Measurements from ENCODE around the gene SDF4.

DNA sequence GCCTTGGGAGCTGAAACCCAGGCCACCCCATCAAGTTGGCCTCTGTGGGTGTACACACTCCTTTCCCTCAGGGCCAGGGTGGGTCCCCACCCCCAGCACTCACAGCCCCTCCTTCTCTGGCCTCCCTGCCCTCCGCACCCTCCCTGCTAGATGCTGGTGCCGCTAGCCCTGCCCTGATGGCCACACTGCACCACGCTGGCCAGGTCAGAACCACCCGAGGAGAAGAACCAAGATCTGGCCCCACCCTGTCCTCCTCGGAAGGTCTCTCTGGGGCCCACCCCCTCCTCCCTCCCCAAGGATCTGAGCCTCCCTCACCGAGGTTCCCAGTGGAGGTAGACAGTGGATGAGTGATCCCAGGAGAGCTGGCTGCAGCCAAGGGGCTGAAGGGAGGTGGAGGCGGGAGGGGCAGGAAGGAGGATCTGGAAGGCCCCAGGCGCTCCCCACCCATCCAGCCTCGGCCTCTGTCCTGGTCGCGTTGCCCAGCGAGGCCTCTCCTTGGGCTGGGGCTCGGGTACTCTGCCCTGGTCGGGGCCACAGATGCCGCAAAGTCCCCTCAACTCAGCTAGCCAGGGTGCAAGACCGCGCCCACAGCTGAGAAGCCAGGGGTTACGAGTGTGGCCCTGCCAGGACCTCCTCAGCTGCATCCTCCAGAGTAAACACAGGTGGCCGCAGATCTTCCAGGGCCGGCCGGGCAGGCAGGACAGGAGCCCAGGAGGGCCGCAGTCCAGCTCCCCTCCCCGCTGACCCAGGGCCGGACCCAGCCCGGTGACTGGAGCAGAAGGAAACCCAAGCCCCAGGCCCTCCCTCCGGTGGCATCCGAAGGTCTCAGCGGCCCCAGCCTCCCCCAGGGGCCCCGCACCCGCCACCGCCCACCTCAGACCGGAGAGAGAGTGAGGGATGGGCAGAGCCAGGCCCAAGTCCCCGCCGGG is 5.4 kb upstream of the SDF4 start:
- TF ChIP-seq, protein P1, sequence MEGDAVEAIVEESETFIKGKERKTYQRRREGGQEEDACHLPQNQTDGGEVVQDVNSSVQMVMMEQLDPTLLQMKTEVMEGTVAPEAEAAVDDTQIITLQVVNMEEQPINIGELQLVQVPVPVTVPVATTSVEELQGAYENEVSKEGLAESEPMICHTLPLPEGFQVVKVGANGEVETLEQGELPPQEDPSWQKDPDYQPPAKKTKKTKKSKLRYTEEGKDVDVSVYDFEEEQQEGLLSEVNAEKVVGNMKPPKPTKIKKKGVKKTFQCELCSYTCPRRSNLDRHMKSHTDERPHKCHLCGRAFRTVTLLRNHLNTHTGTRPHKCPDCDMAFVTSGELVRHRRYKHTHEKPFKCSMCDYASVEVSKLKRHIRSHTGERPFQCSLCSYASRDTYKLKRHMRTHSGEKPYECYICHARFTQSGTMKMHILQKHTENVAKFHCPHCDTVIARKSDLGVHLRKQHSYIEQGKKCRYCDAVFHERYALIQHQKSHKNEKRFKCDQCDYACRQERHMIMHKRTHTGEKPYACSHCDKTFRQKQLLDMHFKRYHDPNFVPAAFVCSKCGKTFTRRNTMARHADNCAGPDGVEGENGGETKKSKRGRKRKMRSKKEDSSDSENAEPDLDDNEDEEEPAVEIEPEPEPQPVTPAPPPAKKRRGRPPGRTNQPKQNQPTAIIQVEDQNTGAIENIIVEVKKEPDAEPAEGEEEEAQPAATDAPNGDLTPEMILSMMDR (IDR thresholded peaks at IDR 0.05) = no peak
- no peak for TF ChIP-seq POLR2AphosphoS5 (IDR thresholded peaks at IDR 0.05)

Data from sigmoid colon (tissue), 4 donors.